Measurements from ENCODE around the gene ANO7. TPM values are rescaled to one million over a fixed set of nuclear protein-coding genes. Genes with fewer than 3 reads are reported as not detected.

The ANO7 gene
- total RNA-seq, 2 experiments from 2014 or later = 0.14 to 0.25 TPM

DNA sequence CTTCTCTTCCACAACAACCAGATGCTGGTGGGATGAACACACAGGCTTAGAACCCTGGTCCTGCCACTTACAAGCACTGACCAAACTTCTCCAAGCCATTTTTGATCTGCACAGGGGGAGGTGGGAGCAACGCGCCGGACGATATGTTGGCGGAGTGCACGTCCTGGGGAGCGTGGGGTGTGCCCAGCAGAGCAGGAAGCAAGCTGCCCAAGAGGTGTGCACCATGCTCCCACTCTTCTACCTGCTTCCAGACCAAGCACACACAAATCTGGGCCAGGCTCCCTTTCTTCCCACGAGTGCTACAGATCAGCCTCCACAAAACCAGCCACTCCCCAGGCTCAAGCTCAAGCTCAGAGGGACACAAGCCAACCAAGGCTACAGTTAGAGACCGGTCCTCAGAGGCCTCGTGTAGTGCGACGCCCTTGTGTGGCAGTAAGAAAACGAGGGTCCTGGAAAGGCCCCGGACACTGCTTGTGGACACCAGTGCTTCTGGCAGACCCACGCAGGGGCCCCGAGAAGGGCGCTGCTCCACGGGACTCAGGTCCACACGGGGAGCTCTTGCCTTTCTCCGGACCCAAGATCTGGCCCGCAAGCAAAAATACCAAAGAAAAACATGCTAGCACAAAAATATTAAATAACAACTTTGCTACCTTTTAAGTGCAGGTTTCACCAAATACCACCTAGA, 52.0 kb downstream of the ANO7 start:
- Mint-ChIP-seq H3K9me3 (no peaks in the 10 kb centered on the region), H3K4me3 (no peak overlapping the region), H3K4me1 (ENCODE audit: low read depth) (no peaks in the 10 kb centered on the region), H3K36me3 (ENCODE audit: low read depth) (peaks cover 96% of the 10 kb centered on the region), H3K27ac (no peak overlapping the region), H3K27me3 (no peaks in the 10 kb centered on the region)
- Histone ChIP-seq H3K4me1 (ENCODE audit: insufficient read depth, low read length) (no peaks in the 10 kb centered on the region), H3K36me3 (ENCODE audit: insufficient read depth, low read length) (peaks cover 91% of the 10 kb centered on the region), H3K27me3 (ENCODE audit: control insufficient read depth in 1 of 2, insufficient read depth in 2 of 2, low read length in 2 of 2) (no peaks in the 10 kb centered on the region), H3K27ac (ENCODE audit: low read depth in 1 of 2, low read length in 2 of 2) (no peak overlapping the region), H3K9me3 (ENCODE audit: control insufficient read depth in 1 of 2, insufficient read depth in 1 of 2, low read length in 2 of 2) (no peaks in the 10 kb centered on the region), H3K4me3 (ENCODE audit: low read length) (no peak overlapping the region)
- TF ChIP-seq, protein P1, sequence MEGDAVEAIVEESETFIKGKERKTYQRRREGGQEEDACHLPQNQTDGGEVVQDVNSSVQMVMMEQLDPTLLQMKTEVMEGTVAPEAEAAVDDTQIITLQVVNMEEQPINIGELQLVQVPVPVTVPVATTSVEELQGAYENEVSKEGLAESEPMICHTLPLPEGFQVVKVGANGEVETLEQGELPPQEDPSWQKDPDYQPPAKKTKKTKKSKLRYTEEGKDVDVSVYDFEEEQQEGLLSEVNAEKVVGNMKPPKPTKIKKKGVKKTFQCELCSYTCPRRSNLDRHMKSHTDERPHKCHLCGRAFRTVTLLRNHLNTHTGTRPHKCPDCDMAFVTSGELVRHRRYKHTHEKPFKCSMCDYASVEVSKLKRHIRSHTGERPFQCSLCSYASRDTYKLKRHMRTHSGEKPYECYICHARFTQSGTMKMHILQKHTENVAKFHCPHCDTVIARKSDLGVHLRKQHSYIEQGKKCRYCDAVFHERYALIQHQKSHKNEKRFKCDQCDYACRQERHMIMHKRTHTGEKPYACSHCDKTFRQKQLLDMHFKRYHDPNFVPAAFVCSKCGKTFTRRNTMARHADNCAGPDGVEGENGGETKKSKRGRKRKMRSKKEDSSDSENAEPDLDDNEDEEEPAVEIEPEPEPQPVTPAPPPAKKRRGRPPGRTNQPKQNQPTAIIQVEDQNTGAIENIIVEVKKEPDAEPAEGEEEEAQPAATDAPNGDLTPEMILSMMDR (IDR thresholded peaks at IDR 0.05) = no peak
- ChIA-PET CTCF (no interaction called here), POLR2A (no interaction called here)
- DNase-seq = no peak
- ATAC-seq (ENCODE audit: poor library complexity) = no peak
- intact Hi-C loops (cut with DNase I, micrococcal nuclease) = no loop called here

DNA sequence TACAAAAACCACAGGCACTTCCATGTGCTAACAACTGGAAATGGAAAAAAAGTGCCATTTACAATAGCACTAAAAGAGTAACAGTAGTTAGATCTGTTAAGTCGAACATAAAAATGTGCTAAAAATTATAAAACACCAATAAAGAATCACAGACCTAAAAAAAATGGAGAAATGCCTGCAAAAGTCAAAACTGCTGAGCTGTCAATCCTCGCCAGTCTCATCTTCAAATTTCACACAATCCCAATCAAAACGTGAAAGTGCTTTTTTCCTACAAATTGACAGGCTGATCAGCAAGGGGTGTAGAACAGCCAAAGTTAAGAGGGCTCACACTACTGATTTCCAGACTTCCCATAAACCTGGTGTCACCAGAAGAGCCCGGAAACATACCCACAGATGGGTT, 53.2 kb downstream of the ANO7 start:
- H3K4me1 Mint-ChIP-seq (ENCODE audit: low read depth) = no peaks in the 10 kb centered on the region
- H3K27ac ChIP-seq (ENCODE audit: low read depth in 1 of 2, low read length in 2 of 2) = no peak overlapping the region
- no peaks in the 10 kb centered on the region for H3K27me3 Mint-ChIP-seq
- H3K27ac Mint-ChIP-seq = no peak overlapping the region
- no peak overlapping the region for H3K4me3 Mint-ChIP-seq
- H3K36me3 Mint-ChIP-seq (ENCODE audit: low read depth) = peaks cover 96% of the 10 kb centered on the region
- TF ChIP-seq, protein P1 (IDR thresholded peaks at IDR 0.05) = no peak
- no peak for ATAC-seq (ENCODE audit: poor library complexity)
- ChIA-PET POLR2A (no interaction called here), CTCF (no interaction called here)
- H3K9me3 Mint-ChIP-seq = no peaks in the 10 kb centered on the region
- no peak overlapping the region for H3K4me3 ChIP-seq (ENCODE audit: low read length)
- DNase-seq = no peak
- H3K27me3 ChIP-seq (ENCODE audit: control insufficient read depth in 1 of 2, insufficient read depth in 2 of 2, low read length in 2 of 2) = no peaks in the 10 kb centered on the region
- peaks cover 90% of the 10 kb centered on the region for H3K36me3 ChIP-seq (ENCODE audit: insufficient read depth, low read length)
- H3K4me1 ChIP-seq (ENCODE audit: insufficient read depth, low read length) = no peaks in the 10 kb centered on the region
- no peaks in the 10 kb centered on the region for H3K9me3 ChIP-seq (ENCODE audit: control insufficient read depth in 1 of 2, insufficient read depth in 1 of 2, low read length in 2 of 2)
- intact Hi-C loops (cut with DNase I, micrococcal nuclease) = no loop called here

DNA sequence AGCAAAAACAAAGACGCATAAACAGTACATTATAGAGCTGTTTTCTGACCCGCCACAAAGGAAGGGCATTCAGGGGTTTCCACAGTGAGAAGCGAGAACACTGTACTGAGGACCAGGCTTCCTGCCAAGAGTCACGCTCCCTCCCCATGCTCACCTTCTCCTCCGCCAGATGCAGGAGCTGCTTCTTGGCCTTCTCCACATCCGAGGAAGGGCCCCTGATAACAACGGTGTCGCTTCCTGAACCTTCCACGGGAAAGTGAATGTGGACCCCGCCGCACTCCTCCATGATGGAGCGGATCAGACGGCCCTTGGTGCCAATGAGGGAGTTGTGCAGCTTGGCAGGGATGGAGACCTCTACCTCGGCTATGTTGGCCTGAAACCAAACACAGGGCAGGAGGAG, 53.8 kb downstream of the ANO7 start:
- Histone ChIP-seq H3K4me3 (ENCODE audit: low read length) (no peak overlapping the region), H3K27me3 (ENCODE audit: control insufficient read depth in 1 of 2, insufficient read depth in 2 of 2, low read length in 2 of 2) (no peaks in the 10 kb centered on the region), H3K36me3 (ENCODE audit: insufficient read depth, low read length) (peaks cover 90% of the 10 kb centered on the region), H3K27ac (ENCODE audit: low read depth in 1 of 2, low read length in 2 of 2) (no peak overlapping the region), H3K9me3 (ENCODE audit: control insufficient read depth in 1 of 2, insufficient read depth in 1 of 2, low read length in 2 of 2) (no peaks in the 10 kb centered on the region), H3K4me1 (ENCODE audit: insufficient read depth, low read length) (no peaks in the 10 kb centered on the region)
- ATAC-seq (ENCODE audit: poor library complexity) (no peak), DNase-seq (peak in 1 of 14 experiments; percentile 7)
- CTCF ChIA-PET = no interaction called here
- Mint-ChIP-seq H3K36me3 (ENCODE audit: low read depth) (peaks cover 96% of the 10 kb centered on the region), H3K27me3 (no peaks in the 10 kb centered on the region), H3K4me1 (ENCODE audit: low read depth) (no peaks in the 10 kb centered on the region), H3K27ac (no peak overlapping the region), H3K9me3 (no peaks in the 10 kb centered on the region), H3K4me3 (no peak overlapping the region)
- intact Hi-C loops (cut with DNase I, micrococcal nuclease) = no loop called here
- TF ChIP-seq, protein P1 (IDR thresholded peaks at IDR 0.05) = no peak
- POLR2A ChIA-PET = no interaction called here

Measured in CD4-positive, alpha-beta T cell (primary cell).